Natural killer cell (primary cell): ENCODE results near the gene TNNI3K. TPM values are rescaled to one million over a fixed set of nuclear protein-coding genes. Genes with fewer than 3 reads are reported as not detected.

Experiments used
- ATAC-seq, 3 donors: fragments of 150-1000 bp in 2 of 3; fragments of 200-7000 bp in 1 of 3; cut with Tn5 transposase; 1 replicate in 1 of 3; 2 replicates in 2 of 3; pipeline ENCODE4 v1.10.0; 2021; ENCODE audit warnings: mild to moderate bottlenecking in 2 of 3, moderate library complexity in 2 of 3
- DNase-seq, 2 donors: peaks; one replicate each; pipeline versions ENCODE4 v3.0.0 to v3.0.0-alpha.2; 2013 to 2021; ENCODE audit warnings: mixed read lengths in 1 of 2
- H3K27ac ChIP-seq: one replicate; pipeline ENCODE4 v1.5.1; 2013; ENCODE audit warnings: mild to moderate bottlenecking, low read length
- H3K27me3 ChIP-seq: one replicate; pipeline ENCODE4 v1.6.1; 2013; ENCODE audit warnings: low read length; ENCODE audit not compliant: control insufficient read depth, insufficient read depth
- H3K36me3 ChIP-seq: one replicate; pipeline ENCODE4 v1.6.1; 2013; ENCODE audit warnings: low read length; ENCODE audit not compliant: control insufficient read depth, insufficient read depth
- H3K4me1 ChIP-seq: one replicate; pipeline ENCODE4 v1.6.1; 2013; ENCODE audit warnings: low read length; ENCODE audit not compliant: control insufficient read depth, insufficient read depth
- H3K4me3 ChIP-seq: one replicate; pipeline ENCODE4 v1.5.1; 2013; ENCODE audit warnings: low read length
- H3K9me3 ChIP-seq: one replicate; pipeline ENCODE4 v1.6.1; 2013; ENCODE audit warnings: low read length; ENCODE audit not compliant: control insufficient read depth, insufficient read depth
- H3K27ac Mint-ChIP-seq, 2 donors: one replicate each; pipeline ENCODE4 v1.8.0; 2022; ENCODE audit warnings: mild to moderate bottlenecking in 2 of 2, mixed read lengths in 2 of 2, moderate library complexity in 1 of 2
- H3K27me3 Mint-ChIP-seq, 2 donors: one replicate each; pipeline ENCODE4 v1.8.0; 2022; ENCODE audit warnings: low read depth in 2 of 2, mixed read lengths in 2 of 2
- H3K36me3 Mint-ChIP-seq: one replicate; pipeline ENCODE4 v1.8.0; 2022; ENCODE audit warnings: mixed read lengths
- H3K4me1 Mint-ChIP-seq, 2 donors: one replicate each; pipeline ENCODE4 v1.8.0; 2022; ENCODE audit warnings: mixed read lengths in 2 of 2
- H3K4me3 Mint-ChIP-seq: one replicate; pipeline ENCODE4 v1.8.0; 2022; ENCODE audit warnings: mild to moderate bottlenecking, moderate library complexity, mixed read lengths
- H3K9me3 Mint-ChIP-seq, 2 donors: one replicate each; pipeline ENCODE4 v1.8.0; 2022; ENCODE audit warnings: mixed read lengths in 2 of 2
- CTCF ChIP-seq: fragments of 200-600 bp; IDR thresholded peaks from one replicate; pipeline ENCODE4 v1.8.0; 2022; ENCODE audit warnings: antibody characterized with exemption
- WGBS: methylation state at CpG from one replicate; pipeline ENCODE4 v1.1.7; 2013; ENCODE audit warnings: missing lambda C conversion rate; ENCODE audit not compliant: insufficient coverage; 5-methylcytosine and 5-hydroxymethylcytosine counted together
- intact Hi-C: fragments of 100-400 bp; cut with micrococcal nuclease; formaldehyde crosslinking; loops from one replicate; pipeline ENCODE4 v1.14.2; 2022
- total RNA-seq, 4 donors: library from RNA; stranded (reverse); fragments of 120-200 nt in 1 of 4; gene quantifications; one replicate each; pipeline versions ENCODE4 v1.2.3 to v1.2.4, GENCODE V29; 2013 to 2022

Gene TNNI3K
- under 1 TPM in 1 of 3 donors, not detected in 2; 0.72 TPM for total RNA-seq
- total RNA-seq (2013): 1.1 TPM

GRCh38 chr1:74235153-74235552 lies at the start of gene TNNI3K:
TSS of gene TNNI3K (plus strand) at chr1:74235387. CDS start at chr1:74235452, 65 bp downstream.
- no peaks in the 10 kb centered on the region for H3K27me3 ChIP-seq
- DNase-seq: no peak
- 82% methylated on average over 2 of the region's 2 CpGs for WGBS
- no peak within 1 kb of the TSS for H3K27ac ChIP-seq
- intact Hi-C loops: no loop called here
- Mint-ChIP-seq H3K27me3 (no peaks in the 10 kb centered on the region), H3K9me3 (peaks cover 6 to 13% of the 10 kb centered on the region in 2 donors), H3K4me1 (no peaks in the 10 kb centered on the region), H3K27ac (no peak within 1 kb of the TSS), H3K36me3 (peaks cover 4% of the 10 kb centered on the region), H3K4me3 (no peak within 1 kb of the TSS)
- no peak within 1 kb of the TSS for H3K4me3 ChIP-seq
- H3K36me3 ChIP-seq: no peaks in the 10 kb centered on the region
- ATAC-seq: no peak
- H3K4me1 ChIP-seq: no peaks in the 10 kb centered on the region
- H3K9me3 ChIP-seq: no peaks in the 10 kb centered on the region
- no peak for TF ChIP-seq CTCF

GRCh38 chr1:74193908-74194307 lies 41.3 kb upstream of the TNNI3K start:
- H3K36me3 Mint-ChIP-seq: no peaks in the 10 kb centered on the region
- H3K27me3 Mint-ChIP-seq: peaks cover 0 to 8% of the 10 kb centered on the region in 2 donors
- ATAC-seq (no peak), DNase-seq (no peak)
- H3K9me3 Mint-ChIP-seq: no peaks in the 10 kb centered on the region
- H3K27ac ChIP-seq: no peak overlapping the region
- TF ChIP-seq CTCF: no peak
- intact Hi-C loops: no loop called here
- H3K9me3 ChIP-seq: no peaks in the 10 kb centered on the region
- H3K4me3 Mint-ChIP-seq: no peak overlapping the region
- H3K4me3 ChIP-seq: no peak overlapping the region
- no peaks in the 10 kb centered on the region for H3K36me3 ChIP-seq
- no peak overlapping the region for H3K27ac Mint-ChIP-seq
- WGBS: 81% methylated on average over 2 of the region's 2 CpGs
- H3K4me1 ChIP-seq: peaks cover 4% of the 10 kb centered on the region
- H3K4me1 Mint-ChIP-seq: peaks cover 14 to 20% of the 10 kb centered on the region in 2 donors
- peaks cover 2% of the 10 kb centered on the region for H3K27me3 ChIP-seq

GRCh38 chr1:74195339-74195738 lies 39.8 kb upstream of the TNNI3K start:
- DNase-seq: no peak
- peaks cover 4% of the 10 kb centered on the region for H3K4me1 ChIP-seq
- intact Hi-C loops: loop anchor here (5.0 kb wide), 2 partner anchors 537 to 1913 kb away; partner anchors contain the start of genes CRYZ, NEGR1 and TYW3
- ATAC-seq: no peak
- no peak overlapping the region for H3K27ac Mint-ChIP-seq
- TF ChIP-seq CTCF: no peak
- H3K4me3 ChIP-seq: no peak overlapping the region
- peaks cover 0 to 8% of the 10 kb centered on the region in 2 donors for H3K27me3 Mint-ChIP-seq
- H3K9me3 Mint-ChIP-seq: no peaks in the 10 kb centered on the region
- H3K27me3 ChIP-seq: peaks cover 2% of the 10 kb centered on the region
- no peak overlapping the region for H3K27ac ChIP-seq
- no peaks in the 10 kb centered on the region for H3K36me3 Mint-ChIP-seq
- H3K36me3 ChIP-seq: no peaks in the 10 kb centered on the region
- H3K9me3 ChIP-seq: no peaks in the 10 kb centered on the region
- H3K4me1 Mint-ChIP-seq: peaks cover 18 to 25% of the 10 kb centered on the region in 2 donors
- H3K4me3 Mint-ChIP-seq: no peak overlapping the region

- peaks cover 3% of the 10 kb centered on the region for H3K36me3 ChIP-seq
- no peak for TF ChIP-seq CTCF
- peaks cover 2% of the 10 kb centered on the region for H3K27me3 ChIP-seq
- peaks cover 4% of the 10 kb centered on the region for H3K4me1 ChIP-seq
- ATAC-seq: no peak
- no peaks in the 10 kb centered on the region for H3K9me3 Mint-ChIP-seq
- H3K9me3 ChIP-seq: no peaks in the 10 kb centered on the region
- H3K4me3 ChIP-seq: peak overlapping the region; percentile 75
- peak overlapping the region; percentile 82 for H3K27ac ChIP-seq
- H3K27ac Mint-ChIP-seq: peak overlapping the region; percentile 92 to 93
- 80% methylated on average over 3 of the region's 5 CpGs for WGBS
- intact Hi-C loops: loop anchor here (5.0 kb wide), 2 partner anchors 535 to 1915 kb away; partner anchors contain the start of genes CRYZ, NEGR1 and TYW3
- peaks cover 18 to 25% of the 10 kb centered on the region in 2 donors for H3K4me1 Mint-ChIP-seq
- peak overlapping the region; percentile 95 for H3K4me3 Mint-ChIP-seq
- H3K36me3 Mint-ChIP-seq: no peaks in the 10 kb centered on the region
- peaks cover 0 to 8% of the 10 kb centered on the region in 2 donors for H3K27me3 Mint-ChIP-seq
- DNase-seq: peak in 1 of 2 donors; percentile 4
Measured at GRCh38 chr1:74197255-74197654, 37.9 kb upstream of the TNNI3K start.
